ENCODE measurements around the gene ICE2. TPM values are rescaled to one million over a fixed set of nuclear protein-coding genes. Genes with fewer than 3 reads are reported as not detected.
A peak's percentile ranks its signal among the peaks of the same experiment; 100 is the strongest.

Gene ICE2
- total RNA-seq, 2 donors from 2014 or later = 89.4 to 99.7 TPM

- Histone ChIP-seq H3K4me1 (ENCODE audit: control insufficient read depth, insufficient read depth, low read length) (no peaks in the 10 kb centered on the region), H3K4me3 (ENCODE audit: low read length) (no peak overlapping the region), H3K9me3 (ENCODE audit: control insufficient read depth, low read length) (no peaks in the 10 kb centered on the region), H3K27ac (ENCODE audit: low read depth, low read length) (no peak overlapping the region), H3K36me3 (ENCODE audit: control insufficient read depth, insufficient read depth, low read length) (peaks cover 84% of the 10 kb centered on the region), H3K9ac (ENCODE audit: extremely low read depth, low read length, poor library complexity, severe bottlenecking) (no peak overlapping the region), H3K27me3 (ENCODE audit: control insufficient read depth, insufficient read depth, low read length, poor library complexity, severe bottlenecking) (no peaks in the 10 kb centered on the region)
- TF ChIP-seq CTCF (conservative IDR thresholded peaks at IDR 0.05) = no peak
- Mint-ChIP-seq H3K27me3 (ENCODE audit: insufficient read depth) (no peaks in the 10 kb centered on the region), H3K4me3 (no peak overlapping the region), H3K27ac (no peak overlapping the region), H3K4me1 (peaks cover 7% of the 10 kb centered on the region), H3K9me3 (no peaks in the 10 kb centered on the region), H3K36me3 (ENCODE audit: low read depth) (peaks cover 59% of the 10 kb centered on the region)
- peak; percentile 14 for DNase-seq
- 95% methylated on average over 7 to 8 of the region's 8 CpGs for WGBS, 2 experiments (ENCODE audit: insufficient coverage in 1 of 2, insufficient read length in 1 of 2)
Measured at GRCh38 chr15:60382773-60383674, 95.9 kb downstream of the ICE2 start.

- peak; percentile 7 for DNase-seq
- Histone ChIP-seq H3K9me3 (ENCODE audit: control insufficient read depth, low read length) (no peaks in the 10 kb centered on the region), H3K4me1 (ENCODE audit: control insufficient read depth, insufficient read depth, low read length) (peaks cover 3% of the 10 kb centered on the region), H3K27me3 (ENCODE audit: control insufficient read depth, insufficient read depth, low read length, poor library complexity, severe bottlenecking) (no peaks in the 10 kb centered on the region), H3K27ac (ENCODE audit: low read depth, low read length) (no peak overlapping the region), H3K9ac (ENCODE audit: extremely low read depth, low read length, poor library complexity, severe bottlenecking) (no peak overlapping the region), H3K36me3 (ENCODE audit: control insufficient read depth, insufficient read depth, low read length) (peaks cover 85% of the 10 kb centered on the region), H3K4me3 (ENCODE audit: low read length) (no peak overlapping the region)
- 90 to 95% methylated on average over 8 of the region's 8 CpGs for WGBS, 2 experiments (ENCODE audit: insufficient coverage in 1 of 2, insufficient read length in 1 of 2)
- H3K27me3 Mint-ChIP-seq (ENCODE audit: insufficient read depth) = no peaks in the 10 kb centered on the region
- H3K4me3 Mint-ChIP-seq = no peak overlapping the region
- no peak overlapping the region for H3K27ac Mint-ChIP-seq
- peaks cover 8% of the 10 kb centered on the region for H3K4me1 Mint-ChIP-seq
- TF ChIP-seq CTCF (conservative IDR thresholded peaks at IDR 0.05) = no peak
- peaks cover 60% of the 10 kb centered on the region for H3K36me3 Mint-ChIP-seq (ENCODE audit: low read depth)
- H3K9me3 Mint-ChIP-seq = no peaks in the 10 kb centered on the region
Measured at GRCh38 chr15:60381148-60381788, 97.7 kb downstream of the ICE2 start.

GRCh38 chr15:60379525-60380274 is 99.2 kb downstream of the ICE2 start:
- H3K4me3 ChIP-seq (ENCODE audit: low read length) = no peak overlapping the region
- Mint-ChIP-seq H3K27me3 (ENCODE audit: insufficient read depth) (peaks cover 2% of the 10 kb centered on the region), H3K9me3 (no peaks in the 10 kb centered on the region), H3K4me1 (peaks cover 22% of the 10 kb centered on the region), H3K27ac (no peak overlapping the region), H3K4me3 (no peak overlapping the region), H3K36me3 (ENCODE audit: low read depth) (peaks cover 67% of the 10 kb centered on the region)
- peak; percentile 11 for DNase-seq
- H3K27me3 ChIP-seq (ENCODE audit: control insufficient read depth, insufficient read depth, low read length, poor library complexity, severe bottlenecking) = no peaks in the 10 kb centered on the region
- no peak overlapping the region for H3K9ac ChIP-seq (ENCODE audit: extremely low read depth, low read length, poor library complexity, severe bottlenecking)
- H3K4me1 ChIP-seq (ENCODE audit: control insufficient read depth, insufficient read depth, low read length) = peaks cover 15% of the 10 kb centered on the region
- 93 to 96% methylated on average over 7 to 8 of the region's 8 CpGs for WGBS, 2 experiments (ENCODE audit: insufficient coverage in 1 of 2, insufficient read length in 1 of 2)
- no peaks in the 10 kb centered on the region for H3K9me3 ChIP-seq (ENCODE audit: control insufficient read depth, low read length)
- H3K36me3 ChIP-seq (ENCODE audit: control insufficient read depth, insufficient read depth, low read length) = peaks cover 81% of the 10 kb centered on the region
- peak overlapping the region; percentile 67 for H3K27ac ChIP-seq (ENCODE audit: low read depth, low read length)
- no peak for TF ChIP-seq CTCF (conservative IDR thresholded peaks at IDR 0.05)

Measured in endodermal cell (in vitro differentiated cells).